Glutamatergic neuron (in vitro differentiated cells): ENCODE results near the gene DISC1. TPM values are rescaled to one million over a fixed set of nuclear protein-coding genes. Genes with fewer than 3 reads are reported as not detected.

Experiments
- DNase-seq: peaks from one replicate; pipeline ENCODE4 v3.0.0; 2022
- H3K27ac Mint-ChIP-seq: one replicate; pipeline ENCODE4 v1.8.0; 2020; ENCODE audit warnings: mild to moderate bottlenecking, mixed read lengths, inconsistent platforms; ENCODE audit not compliant: unreplicated experiment
- H3K27me3 Mint-ChIP-seq: one replicate; pipeline ENCODE4 v1.8.0; 2020; ENCODE audit warnings: mild to moderate bottlenecking, moderate library complexity, mixed read lengths, inconsistent platforms; ENCODE audit not compliant: unreplicated experiment
- H3K36me3 Mint-ChIP-seq: one replicate; pipeline ENCODE4 v1.8.0; 2020; ENCODE audit warnings: mild to moderate bottlenecking, mixed read lengths, inconsistent platforms; ENCODE audit not compliant: unreplicated experiment
- H3K4me1 Mint-ChIP-seq: one replicate; pipeline ENCODE4 v1.8.0; 2020; ENCODE audit warnings: mild to moderate bottlenecking, low read depth, mixed read lengths, inconsistent platforms; ENCODE audit not compliant: unreplicated experiment
- H3K4me3 Mint-ChIP-seq: one replicate; pipeline ENCODE4 v1.8.0; 2020; ENCODE audit warnings: mild to moderate bottlenecking, mixed read lengths, inconsistent platforms; ENCODE audit not compliant: unreplicated experiment
- H3K9me3 Mint-ChIP-seq: one replicate; pipeline ENCODE4 v1.8.0; 2020; ENCODE audit warnings: mild to moderate bottlenecking, moderate library complexity, mixed read lengths, inconsistent platforms; ENCODE audit not compliant: unreplicated experiment
- CTCF ChIP-seq: fragments of 200-600 bp; sonication (generic); IDR thresholded peaks from one replicate; pipeline ENCODE4 v1.5.0; 2021; ENCODE audit not compliant: partially characterized antibody, unreplicated experiment
- total RNA-seq: library from RNA; stranded (reverse); fragmentation: NEBNext Ultra II Directional; extraction: Animal tissue kit (Norgen Biotek cat#: 25700); gene quantifications from one replicate; pipeline ENCODE4 v1.2.1, GENCODE V29; 2021; ENCODE audit not compliant: unreplicated experiment

The DISC1 gene
- total RNA-seq, 1 donor from 2014 or later: 9.1 TPM

DNA sequence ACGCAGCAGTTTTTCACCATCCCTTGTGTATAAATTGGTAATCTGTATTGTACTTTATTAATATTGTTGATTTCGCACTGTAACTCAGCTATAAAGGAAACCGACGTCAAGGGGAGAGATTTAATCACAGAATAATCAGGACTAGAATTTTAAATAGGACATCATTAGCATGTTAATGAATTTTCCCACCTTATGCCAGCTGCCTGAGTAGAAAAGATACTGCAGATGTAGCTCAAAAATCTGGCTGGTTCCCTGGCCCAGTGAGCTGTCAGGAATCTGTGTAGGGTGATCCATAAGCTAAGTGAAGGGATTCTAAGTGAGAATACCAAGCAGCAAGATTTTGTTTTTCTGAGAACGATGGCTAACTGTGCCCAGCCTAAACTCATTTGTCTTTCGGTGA lies 195.5 kb downstream of the DISC1 start:
- no peak overlapping the region for H3K4me3 Mint-ChIP-seq
- DNase-seq: no peak

GRCh38 chr1:231826566-231826965 lies 200.0 kb downstream of the DISC1 start:
- Mint-ChIP-seq H3K9me3 (no peaks in the 10 kb centered on the region), H3K27me3 (peaks cover 1% of the 10 kb centered on the region), H3K4me1 (peaks cover 8% of the 10 kb centered on the region), H3K4me3 (no peak overlapping the region), H3K36me3 (no peaks in the 10 kb centered on the region), H3K27ac (no peak overlapping the region)
- no peak for DNase-seq
- TF ChIP-seq CTCF: no peak

More for the DNA sequence above, 195.5 kb downstream of the DISC1 start:
- Mint-ChIP-seq H3K9me3 (no peaks in the 10 kb centered on the region), H3K36me3 (no peaks in the 10 kb centered on the region), H3K4me1 (peaks cover 7% of the 10 kb centered on the region), H3K27me3 (peaks cover 1% of the 10 kb centered on the region), H3K27ac (no peak overlapping the region)
- TF ChIP-seq CTCF: no peak

- Mint-ChIP-seq H3K4me3 (no peak overlapping the region), H3K36me3 (no peaks in the 10 kb centered on the region), H3K4me1 (peaks cover 12% of the 10 kb centered on the region), H3K27ac (no peak overlapping the region), H3K9me3 (peaks cover 1% of the 10 kb centered on the region), H3K27me3 (peaks cover 1% of the 10 kb centered on the region)
- no peak for DNase-seq
- TF ChIP-seq CTCF: no peak
Measured at GRCh38 chr1:231827337-231828105, 200.9 kb downstream of the DISC1 start.

DNA sequence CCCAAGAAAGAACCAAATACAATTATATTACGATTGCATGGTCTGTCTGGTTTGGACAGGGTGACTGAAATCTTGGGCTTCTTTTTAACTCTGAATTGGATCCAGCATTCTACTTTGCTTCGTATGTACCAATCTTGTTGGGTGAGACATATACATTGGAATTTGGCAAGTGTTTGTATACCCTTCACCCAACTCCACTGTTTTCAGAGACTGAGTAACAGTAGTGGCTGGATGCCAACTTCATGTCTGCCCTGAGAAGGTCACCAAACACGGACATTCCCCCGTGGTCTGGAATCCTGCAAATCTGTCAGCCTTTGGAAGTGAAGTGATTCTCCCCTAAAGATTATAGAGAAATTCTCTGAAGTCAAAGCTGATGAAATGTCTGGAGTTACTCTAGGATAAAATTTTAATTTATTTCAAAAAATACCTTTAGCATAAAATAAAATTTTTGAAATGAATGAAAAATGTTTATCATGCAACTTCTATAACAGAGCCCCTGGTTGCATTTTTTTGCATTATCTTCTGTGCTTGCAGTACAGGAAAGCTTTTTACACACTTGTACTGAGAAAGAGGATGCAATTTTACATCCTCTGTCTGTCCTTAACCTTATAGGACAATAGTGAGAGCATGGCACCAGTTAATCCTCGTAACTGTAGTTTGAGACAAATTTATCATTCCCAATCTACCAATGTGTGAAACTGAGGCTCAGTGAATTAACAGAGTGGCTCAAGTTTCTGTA lies 201.8 kb downstream of the DISC1 start:
- H3K27me3 Mint-ChIP-seq: peaks cover 1% of the 10 kb centered on the region
- no peak overlapping the region for H3K27ac Mint-ChIP-seq
- no peak for TF ChIP-seq CTCF
- no peak for DNase-seq
- H3K4me3 Mint-ChIP-seq: no peak overlapping the region
- H3K36me3 Mint-ChIP-seq: no peaks in the 10 kb centered on the region
- H3K9me3 Mint-ChIP-seq: peaks cover 1% of the 10 kb centered on the region
- H3K4me1 Mint-ChIP-seq: peaks cover 12% of the 10 kb centered on the region

DNA sequence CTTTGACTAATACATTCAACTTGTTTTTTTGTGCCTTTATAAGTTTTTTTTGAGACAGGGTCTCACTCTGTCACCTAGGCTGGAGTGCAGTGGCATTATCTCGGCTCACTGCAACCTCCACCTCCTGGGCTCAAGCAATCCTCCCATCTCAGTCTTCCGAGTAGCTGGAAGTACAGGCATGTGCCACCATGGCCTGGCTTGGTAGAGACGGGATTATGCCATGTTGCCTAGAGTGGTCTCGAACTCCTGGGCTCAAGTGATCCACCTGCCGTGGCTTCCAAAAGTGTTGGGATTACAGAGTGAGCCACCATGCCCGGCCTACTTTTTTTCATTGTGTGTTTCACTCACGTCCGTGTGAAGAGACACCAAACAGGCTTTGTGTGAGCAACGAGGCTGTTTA lies 202.7 kb downstream of the DISC1 start:
- Mint-ChIP-seq H3K27ac (no peak overlapping the region), H3K4me1 (peaks cover 12% of the 10 kb centered on the region), H3K9me3 (peaks cover 1% of the 10 kb centered on the region), H3K36me3 (no peaks in the 10 kb centered on the region), H3K4me3 (no peak overlapping the region), H3K27me3 (peaks cover 1% of the 10 kb centered on the region)
- no peak for DNase-seq
- TF ChIP-seq CTCF: no peak
